HG03378 (cell line): ENCODE measurements around the gene SLC6A1.

Experiments used
- ATAC-seq: cut with Tn5 transposase; IDR thresholded peaks from one replicate; pipeline ENCODE4 v1.9.1; 2021; ENCODE audit warnings: mild to moderate bottlenecking, moderate library complexity; ENCODE audit not compliant: unreplicated experiment

The SLC6A1 gene

GRCh38 chr3:10992943-10993728 lies 588 bp downstream of the SLC6A1 start:
- ATAC-seq, result no peak

DNA sequence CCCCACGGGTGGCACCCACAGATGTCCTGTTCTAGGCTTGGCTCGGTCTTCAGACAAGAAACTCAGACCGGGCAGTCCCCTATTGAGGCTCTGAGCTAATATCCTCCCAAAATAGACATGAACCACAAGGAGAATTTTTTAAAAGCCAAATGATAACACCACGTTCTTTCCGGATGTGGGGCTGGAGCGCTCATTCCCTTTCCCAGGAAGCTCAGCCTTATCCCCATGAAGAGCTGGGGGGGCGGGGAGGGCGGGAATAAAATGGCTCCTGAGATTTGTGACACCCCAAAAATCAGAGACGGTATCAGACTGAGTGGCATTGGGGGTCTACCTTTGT lies 1.1 kb downstream of the SLC6A1 start:
- ATAC-seq, result no peak

DNA sequence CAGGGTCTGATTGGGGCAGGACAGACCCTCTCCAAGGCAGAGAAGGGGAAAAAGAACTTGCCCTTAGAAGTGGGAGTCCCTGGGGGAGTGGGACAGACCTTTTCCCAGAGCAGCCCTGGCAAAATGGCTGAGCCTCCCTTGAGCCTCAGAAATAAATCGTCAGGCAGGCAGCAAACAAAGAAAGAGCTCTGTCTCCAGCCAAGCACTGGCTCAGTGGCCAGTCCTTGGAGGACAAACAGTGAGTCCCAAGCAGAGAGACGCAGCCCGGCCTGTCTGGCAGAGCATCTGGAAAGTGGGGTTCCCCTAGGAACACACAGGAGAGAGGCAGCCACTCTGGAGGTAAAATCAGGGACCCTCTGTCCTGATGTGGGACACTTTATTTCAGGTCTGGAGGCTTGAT lies 1.8 kb downstream of the SLC6A1 start:
- ATAC-seq, result no peak

- ATAC-seq, result no peak
Observed at GRCh38 chr3:10995871-10996270, 3.3 kb downstream of the SLC6A1 start.

- ATAC-seq, result no peak
Observed at GRCh38 chr3:10996345-10997013, 3.9 kb downstream of the SLC6A1 start.

- no peak for ATAC-seq
Observed at GRCh38 chr3:10997196-10997595, 4.6 kb downstream of the SLC6A1 start.

- no peak for ATAC-seq
Observed at GRCh38 chr3:10998542-10998941, 6.0 kb downstream of the SLC6A1 start.

DNA sequence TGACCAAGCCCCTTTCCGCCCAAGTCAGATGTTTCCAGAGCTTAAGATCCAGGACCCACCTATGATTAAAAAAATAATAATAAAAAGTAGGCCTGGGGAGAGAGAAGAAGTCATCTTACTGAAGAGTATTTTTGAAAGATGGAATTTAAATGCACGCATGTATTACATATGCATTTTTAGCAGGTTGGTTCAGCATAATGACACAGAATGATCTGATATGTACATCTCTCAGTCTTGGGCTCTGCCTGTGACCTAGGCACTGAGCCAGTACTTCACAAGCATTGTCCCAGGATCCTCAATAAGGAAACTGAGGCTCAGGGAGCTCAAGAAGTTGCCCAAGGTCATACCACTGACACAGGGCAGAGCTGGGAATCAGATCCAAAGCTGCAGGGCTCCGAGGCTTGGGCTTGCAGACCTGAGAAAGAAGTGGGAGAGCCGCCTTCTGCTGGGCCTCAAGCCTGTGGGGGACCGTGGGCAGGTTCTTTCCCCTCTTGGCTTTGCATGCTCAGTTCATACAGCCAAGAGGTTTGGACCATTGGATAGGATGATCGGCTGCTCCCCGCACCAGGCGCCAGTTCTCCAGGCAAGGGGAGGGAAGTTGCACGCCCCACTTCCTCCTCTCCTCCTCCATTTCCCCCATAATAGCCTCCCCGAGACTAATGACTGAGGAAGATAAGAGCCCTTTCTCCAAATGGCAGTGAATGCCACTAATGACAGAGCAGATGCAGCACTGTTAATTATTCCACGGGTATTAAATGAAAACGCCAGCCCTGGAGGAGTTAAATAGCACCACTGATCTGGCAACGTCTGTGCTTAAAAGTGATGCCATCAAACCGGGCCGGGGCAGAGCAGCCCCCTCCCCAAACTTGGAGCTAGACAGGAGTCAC lies 6.9 kb downstream of the SLC6A1 start:
- ATAC-seq, result no peak

- no peak for ATAC-seq
Observed at GRCh38 chr3:11000528-11000927, 8.0 kb downstream of the SLC6A1 start.

DNA sequence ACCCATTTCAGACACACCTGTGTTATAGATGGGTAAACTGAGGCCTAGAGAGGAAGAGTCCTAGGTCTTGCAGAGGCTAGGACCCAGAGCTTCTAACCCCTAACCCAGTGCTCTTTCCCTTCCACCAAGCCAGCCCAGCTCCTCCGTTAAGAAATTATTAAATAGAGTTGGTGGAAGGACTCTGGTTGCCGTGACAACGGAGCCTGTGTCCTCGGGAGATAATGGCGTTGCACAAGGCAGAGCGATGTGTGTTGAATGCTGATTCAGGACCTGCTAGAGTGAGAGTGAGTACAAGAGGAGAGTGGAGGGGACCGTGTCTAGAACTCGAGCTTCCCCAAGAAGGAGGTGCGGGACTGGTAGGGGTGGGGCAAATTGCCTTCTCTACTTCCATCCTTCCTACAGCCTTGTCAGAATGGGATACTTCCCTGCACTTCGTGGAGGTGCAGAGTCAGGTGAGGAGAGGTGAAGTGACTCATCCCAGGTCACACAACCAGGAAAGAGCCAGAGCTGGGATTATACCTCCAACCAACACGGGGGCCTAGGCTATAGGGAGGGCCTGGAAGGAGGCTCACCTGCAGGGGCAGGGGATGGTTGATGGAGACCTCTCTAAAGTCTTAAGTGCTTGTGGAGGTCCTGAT lies 8.6 kb downstream of the SLC6A1 start:
- no peak for ATAC-seq

DNA sequence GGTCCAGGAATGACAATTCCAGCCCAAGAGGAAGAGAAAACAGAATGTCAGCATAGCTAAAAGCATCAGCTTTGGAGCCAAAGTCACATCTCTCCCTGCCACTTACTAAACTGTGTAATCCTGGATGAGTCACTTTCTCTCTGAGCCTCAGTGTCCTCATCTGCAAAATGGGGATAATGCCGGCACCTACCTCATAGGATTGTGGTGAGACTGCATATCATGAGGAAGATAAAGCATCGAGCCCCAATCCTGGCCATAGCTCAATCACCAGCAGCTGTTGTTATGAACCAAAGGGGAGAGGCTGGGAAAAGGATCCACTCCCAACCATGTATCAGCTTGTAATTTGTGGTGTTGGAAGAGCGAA lies 9.1 kb downstream of the SLC6A1 start:
- no peak for ATAC-seq

GRCh38 chr3:11002371-11002807 lies 9.8 kb downstream of the SLC6A1 start:
- ATAC-seq, result no peak

DNA sequence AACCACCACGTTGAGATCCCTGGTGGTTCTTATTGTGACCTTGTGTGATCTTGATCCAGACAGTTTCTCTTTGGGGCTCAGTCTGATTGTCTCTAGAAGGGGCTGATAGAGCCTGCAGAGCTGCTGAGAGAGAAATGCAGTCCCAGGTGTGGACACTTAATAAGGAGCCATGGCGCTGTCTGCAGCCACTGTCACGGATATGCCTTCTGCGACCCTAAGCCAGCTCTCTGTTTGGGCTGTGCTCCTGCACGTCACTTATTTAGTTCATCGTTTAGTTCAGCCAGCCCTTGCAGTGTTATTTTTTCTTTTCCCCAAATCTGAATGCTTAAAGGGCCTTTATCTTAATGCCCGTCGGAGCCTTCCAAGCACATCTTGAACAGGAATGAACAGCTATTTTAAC lies 12.0 kb downstream of the SLC6A1 start:
- ATAC-seq, result no peak

DNA sequence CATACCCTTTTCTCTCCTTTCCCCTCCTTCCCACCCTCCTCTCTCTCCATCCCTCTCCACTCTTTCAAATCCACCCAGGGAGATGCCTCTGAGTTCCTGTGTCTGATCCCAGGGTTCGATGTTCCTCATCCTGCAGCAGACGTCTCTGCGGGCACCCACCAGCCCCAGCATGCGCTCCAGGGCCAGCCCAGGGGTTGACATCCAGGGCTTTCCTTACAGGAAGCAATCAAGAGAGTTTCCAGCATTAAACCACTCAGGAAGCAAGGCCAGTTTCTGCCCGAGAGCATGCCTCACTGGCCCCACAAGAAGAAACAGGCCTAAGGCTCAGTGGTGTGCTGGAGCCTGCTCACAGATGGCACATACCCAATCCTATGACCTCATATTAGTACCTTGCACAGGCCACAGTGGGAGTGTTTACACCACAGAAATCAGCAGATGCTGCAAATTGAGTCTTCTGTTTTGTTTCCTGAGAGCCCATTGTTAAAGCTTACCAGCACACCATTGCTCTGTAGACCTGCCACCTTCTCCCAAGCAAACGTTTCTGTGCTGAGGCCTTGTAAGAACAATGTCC lies 13.2 kb downstream of the SLC6A1 start:
- ATAC-seq, result no peak

GRCh38 chr3:11006986-11007933 lies 14.7 kb downstream of the SLC6A1 start:
- ATAC-seq, result no peak

DNA sequence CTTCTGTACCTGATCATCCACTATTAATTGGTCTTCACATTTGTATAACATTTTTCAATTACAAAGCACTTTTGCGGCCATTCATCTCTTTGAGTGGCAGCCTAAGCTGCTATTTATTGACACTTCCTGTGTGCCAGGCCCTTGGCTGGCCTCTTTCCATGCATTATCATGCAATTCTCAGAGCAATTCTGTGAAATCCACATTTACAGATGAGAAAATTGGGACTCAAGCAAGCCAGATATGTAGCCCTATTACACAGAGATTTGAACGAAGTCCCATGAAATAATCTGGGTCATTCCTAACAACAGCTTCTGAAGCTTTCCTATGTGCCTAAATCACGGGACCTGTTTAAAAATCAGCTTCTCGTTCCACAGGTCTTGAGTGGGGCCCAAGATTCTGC lies 17.4 kb downstream of the SLC6A1 start:
- ATAC-seq, result no peak

DNA sequence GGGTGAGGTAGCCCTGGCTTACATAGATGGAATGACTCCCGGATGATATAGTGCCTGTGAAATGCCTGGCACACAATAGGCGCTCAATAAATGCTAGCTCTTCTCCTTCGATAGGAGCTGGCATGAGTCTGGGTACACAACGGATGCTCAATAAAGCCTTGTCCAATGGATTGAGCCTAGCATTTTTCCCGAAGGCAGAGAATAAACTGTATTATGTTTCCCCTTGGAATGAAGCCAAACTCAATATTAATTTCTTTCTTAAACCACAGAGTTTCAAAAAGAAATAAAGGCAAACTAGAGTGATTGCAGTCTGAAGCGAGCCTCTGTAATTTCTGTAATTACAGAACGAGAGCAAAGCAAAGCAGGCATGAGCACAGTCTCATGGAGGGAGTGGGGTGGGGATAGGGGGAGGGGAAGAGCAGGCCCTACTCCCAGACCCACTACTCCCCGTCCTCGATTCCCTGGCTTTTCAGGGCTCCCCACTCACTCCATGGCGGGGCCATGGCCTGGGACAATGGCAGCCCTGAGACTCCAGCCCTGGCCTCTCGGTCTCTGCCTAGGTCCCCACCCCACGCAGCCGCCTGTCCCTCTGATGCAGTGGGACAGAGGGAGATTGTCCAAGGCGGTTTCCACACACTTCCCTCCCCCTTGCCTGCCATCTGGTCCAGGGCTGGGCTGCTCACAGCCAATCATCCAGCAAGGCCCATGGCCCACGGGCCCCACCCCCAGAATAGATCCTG lies 18.0 kb downstream of the SLC6A1 start:
- no peak for ATAC-seq

GRCh38 chr3:11014253-11014652 lies 21.7 kb downstream of the SLC6A1 start:
- ATAC-seq, result no peak

DNA sequence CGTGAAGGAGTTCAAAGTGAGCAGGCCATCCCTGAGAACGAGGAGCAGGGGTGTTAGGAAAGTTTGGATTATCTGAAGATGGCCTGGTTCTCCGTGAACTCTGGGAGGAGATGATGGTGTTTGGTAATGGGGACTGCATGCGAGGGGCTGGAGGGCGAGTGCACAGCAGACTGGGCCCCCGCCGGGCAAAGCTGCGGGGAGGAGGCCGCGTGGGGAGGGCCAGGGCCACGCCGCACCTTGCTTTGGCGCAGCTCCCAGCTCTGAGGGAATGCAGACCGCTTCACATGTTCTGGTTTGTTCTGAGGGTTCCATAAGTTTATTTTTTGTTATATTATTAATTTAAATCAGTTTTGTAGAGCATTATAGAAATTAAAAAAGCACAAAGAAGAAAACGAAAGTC lies 22.2 kb downstream of the SLC6A1 start:
- no peak for ATAC-seq
